H1 (cell line): ENCODE results near the gene ADCY1. TPM values are rescaled to one million over a fixed set of nuclear protein-coding genes. Genes with fewer than 3 reads are reported as not detected.

ENCODE experiments used
- CBX5 ChIP-seq: fragments of 300-800, 300-1000 bp; sonication (generic); IDR thresholded peaks from 2 replicates; pipeline ENCODE4 v1.7.1; 2016; ENCODE audit warnings: antibody characterized with exemption, low read length, low read depth
- CEBPB ChIP-seq: IDR thresholded peaks from 2 replicates; pipeline ENCODE4 v1.6.1; 2012; ENCODE audit warnings: low read depth, low read length
- GTF2F1 ChIP-seq: IDR thresholded peaks from 2 replicates; pipeline ENCODE4 v1.6.1; 2012; ENCODE audit warnings: low read depth, low read length, improper control_type of control experiment, borderline replicate concordance
- HDAC2 ChIP-seq, 2 experiments: fragments of 300-600 bp in 1 of 2; sonication (generic) in 1 of 2; IDR thresholded peaks; 2 replicates each; pipeline ENCODE4 v1.6.1; 2011 to 2012; ENCODE audit warnings: low read depth in 2 of 2, low read length in 2 of 2, mild to moderate bottlenecking in 2 of 2, moderate library complexity in 2 of 2, borderline replicate concordance in 1 of 2, inconsistent platforms in 1 of 2
- KDM1A ChIP-seq: fragments of 200-600, 300-600 bp; sonication (generic); IDR thresholded peaks from 2 replicates; pipeline ENCODE4 v1.7.1; 2016; ENCODE audit warnings: mild to moderate bottlenecking, low read length, borderline replicate concordance
- POU5F1 ChIP-seq: IDR thresholded peaks from 2 replicates; pipeline ENCODE4 v1.6.1; 2011; ENCODE audit warnings: low read depth, mild to moderate bottlenecking, low read length, moderate library complexity
- RBBP5 ChIP-seq: IDR thresholded peaks from 2 replicates; pipeline ENCODE4 v1.7.1; 2012; ENCODE audit warnings: low read depth, mild to moderate bottlenecking, inconsistent platforms, low read length, moderate library complexity, borderline replicate concordance
- SUZ12 ChIP-seq: fragments of 200-600 bp; sonication (generic); IDR thresholded peaks from 2 replicates; pipeline ENCODE4 v1.6.1; 2012; ENCODE audit warnings: mild to moderate bottlenecking, inconsistent platforms, low read length, moderate library complexity, mixed read lengths
- polyA plus RNA-seq, 7 experiments: library from polyadenylated mRNA; depleted of rRNA in 3 of 7; stranded (reverse) in 5 of 7; unstranded in 2 of 7; fragments of >200 nt in 5 of 7; fragments of 200-250 nt in 2 of 7; gene quantifications; 1 replicate in 5 of 7; 2 replicates in 1 of 7; 4 replicates in 1 of 7; pipeline versions ENCODE4 v1.2.1 to v1.2.3, GENCODE V29; 2011 to 2013; ENCODE audit warnings: missing spikeins in 2 of 7, mixed read lengths in 2 of 7
- total RNA-seq: library from RNA; stranded (reverse); fragmentation: NEBNext Ultra II Directional; extraction: Animal tissue kit (Norgen Biotek cat#: 25700); gene quantifications from 2 replicates; pipeline ENCODE4 v1.2.1, GENCODE V29; 2021
- TF ChIP-seq, protein P1 (sequence below): fragments of 300-600 bp; sonication (generic); IDR thresholded peaks from 2 replicates; pipeline ENCODE4 v1.7.1; 2012; ENCODE audit warnings: low read length, moderate library complexity, mild to moderate bottlenecking, inconsistent platforms; ENCODE audit not compliant: insufficient replicate concordance

The ADCY1 gene
- total and polyA plus RNA-seq, 2 of the 8 experiments (the other 6 are each of a cell fraction or from before 2014, with no cell fraction given): 7.9 to 26.9 TPM

DNA sequence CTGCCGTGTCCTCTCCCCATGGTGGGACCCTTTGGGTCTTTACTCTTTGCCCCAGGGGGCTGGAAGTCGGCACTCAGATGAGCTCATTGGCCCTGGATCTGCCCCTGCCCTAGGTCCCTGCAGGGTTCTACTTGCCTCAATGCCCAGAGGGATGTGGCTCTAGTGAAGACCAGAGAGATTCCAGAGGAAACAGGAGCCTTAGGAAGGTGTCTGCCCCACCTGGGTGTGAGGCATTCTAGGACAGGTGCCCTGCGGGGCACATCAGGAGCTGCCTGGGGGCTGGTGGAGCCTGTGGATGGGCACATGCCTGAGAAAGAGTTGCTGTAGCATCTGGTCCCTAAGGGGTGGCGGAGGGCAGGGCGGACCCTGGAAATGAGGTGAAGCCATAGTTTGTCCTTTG, 128.6 kb downstream of the ADCY1 start (continued):
- TF ChIP-seq, protein P1, sequence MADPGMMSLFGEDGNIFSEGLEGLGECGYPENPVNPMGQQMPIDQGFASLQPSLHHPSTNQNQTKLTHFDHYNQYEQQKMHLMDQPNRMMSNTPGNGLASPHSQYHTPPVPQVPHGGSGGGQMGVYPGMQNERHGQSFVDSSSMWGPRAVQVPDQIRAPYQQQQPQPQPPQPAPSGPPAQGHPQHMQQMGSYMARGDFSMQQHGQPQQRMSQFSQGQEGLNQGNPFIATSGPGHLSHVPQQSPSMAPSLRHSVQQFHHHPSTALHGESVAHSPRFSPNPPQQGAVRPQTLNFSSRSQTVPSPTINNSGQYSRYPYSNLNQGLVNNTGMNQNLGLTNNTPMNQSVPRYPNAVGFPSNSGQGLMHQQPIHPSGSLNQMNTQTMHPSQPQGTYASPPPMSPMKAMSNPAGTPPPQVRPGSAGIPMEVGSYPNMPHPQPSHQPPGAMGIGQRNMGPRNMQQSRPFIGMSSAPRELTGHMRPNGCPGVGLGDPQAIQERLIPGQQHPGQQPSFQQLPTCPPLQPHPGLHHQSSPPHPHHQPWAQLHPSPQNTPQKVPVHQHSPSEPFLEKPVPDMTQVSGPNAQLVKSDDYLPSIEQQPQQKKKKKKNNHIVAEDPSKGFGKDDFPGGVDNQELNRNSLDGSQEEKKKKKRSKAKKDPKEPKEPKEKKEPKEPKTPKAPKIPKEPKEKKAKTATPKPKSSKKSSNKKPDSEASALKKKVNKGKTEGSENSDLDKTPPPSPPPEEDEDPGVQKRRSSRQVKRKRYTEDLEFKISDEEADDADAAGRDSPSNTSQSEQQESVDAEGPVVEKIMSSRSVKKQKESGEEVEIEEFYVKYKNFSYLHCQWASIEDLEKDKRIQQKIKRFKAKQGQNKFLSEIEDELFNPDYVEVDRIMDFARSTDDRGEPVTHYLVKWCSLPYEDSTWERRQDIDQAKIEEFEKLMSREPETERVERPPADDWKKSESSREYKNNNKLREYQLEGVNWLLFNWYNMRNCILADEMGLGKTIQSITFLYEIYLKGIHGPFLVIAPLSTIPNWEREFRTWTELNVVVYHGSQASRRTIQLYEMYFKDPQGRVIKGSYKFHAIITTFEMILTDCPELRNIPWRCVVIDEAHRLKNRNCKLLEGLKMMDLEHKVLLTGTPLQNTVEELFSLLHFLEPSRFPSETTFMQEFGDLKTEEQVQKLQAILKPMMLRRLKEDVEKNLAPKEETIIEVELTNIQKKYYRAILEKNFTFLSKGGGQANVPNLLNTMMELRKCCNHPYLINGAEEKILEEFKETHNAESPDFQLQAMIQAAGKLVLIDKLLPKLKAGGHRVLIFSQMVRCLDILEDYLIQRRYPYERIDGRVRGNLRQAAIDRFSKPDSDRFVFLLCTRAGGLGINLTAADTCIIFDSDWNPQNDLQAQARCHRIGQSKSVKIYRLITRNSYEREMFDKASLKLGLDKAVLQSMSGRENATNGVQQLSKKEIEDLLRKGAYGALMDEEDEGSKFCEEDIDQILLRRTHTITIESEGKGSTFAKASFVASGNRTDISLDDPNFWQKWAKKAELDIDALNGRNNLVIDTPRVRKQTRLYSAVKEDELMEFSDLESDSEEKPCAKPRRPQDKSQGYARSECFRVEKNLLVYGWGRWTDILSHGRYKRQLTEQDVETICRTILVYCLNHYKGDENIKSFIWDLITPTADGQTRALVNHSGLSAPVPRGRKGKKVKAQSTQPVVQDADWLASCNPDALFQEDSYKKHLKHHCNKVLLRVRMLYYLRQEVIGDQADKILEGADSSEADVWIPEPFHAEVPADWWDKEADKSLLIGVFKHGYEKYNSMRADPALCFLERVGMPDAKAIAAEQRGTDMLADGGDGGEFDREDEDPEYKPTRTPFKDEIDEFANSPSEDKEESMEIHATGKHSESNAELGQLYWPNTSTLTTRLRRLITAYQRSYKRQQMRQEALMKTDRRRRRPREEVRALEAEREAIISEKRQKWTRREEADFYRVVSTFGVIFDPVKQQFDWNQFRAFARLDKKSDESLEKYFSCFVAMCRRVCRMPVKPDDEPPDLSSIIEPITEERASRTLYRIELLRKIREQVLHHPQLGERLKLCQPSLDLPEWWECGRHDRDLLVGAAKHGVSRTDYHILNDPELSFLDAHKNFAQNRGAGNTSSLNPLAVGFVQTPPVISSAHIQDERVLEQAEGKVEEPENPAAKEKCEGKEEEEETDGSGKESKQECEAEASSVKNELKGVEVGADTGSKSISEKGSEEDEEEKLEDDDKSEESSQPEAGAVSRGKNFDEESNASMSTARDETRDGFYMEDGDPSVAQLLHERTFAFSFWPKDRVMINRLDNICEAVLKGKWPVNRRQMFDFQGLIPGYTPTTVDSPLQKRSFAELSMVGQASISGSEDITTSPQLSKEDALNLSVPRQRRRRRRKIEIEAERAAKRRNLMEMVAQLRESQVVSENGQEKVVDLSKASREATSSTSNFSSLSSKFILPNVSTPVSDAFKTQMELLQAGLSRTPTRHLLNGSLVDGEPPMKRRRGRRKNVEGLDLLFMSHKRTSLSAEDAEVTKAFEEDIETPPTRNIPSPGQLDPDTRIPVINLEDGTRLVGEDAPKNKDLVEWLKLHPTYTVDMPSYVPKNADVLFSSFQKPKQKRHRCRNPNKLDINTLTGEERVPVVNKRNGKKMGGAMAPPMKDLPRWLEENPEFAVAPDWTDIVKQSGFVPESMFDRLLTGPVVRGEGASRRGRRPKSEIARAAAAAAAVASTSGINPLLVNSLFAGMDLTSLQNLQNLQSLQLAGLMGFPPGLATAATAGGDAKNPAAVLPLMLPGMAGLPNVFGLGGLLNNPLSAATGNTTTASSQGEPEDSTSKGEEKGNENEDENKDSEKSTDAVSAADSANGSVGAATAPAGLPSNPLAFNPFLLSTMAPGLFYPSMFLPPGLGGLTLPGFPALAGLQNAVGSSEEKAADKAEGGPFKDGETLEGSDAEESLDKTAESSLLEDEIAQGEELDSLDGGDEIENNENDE: no peak
- no peak for TF ChIP-seq CEBPB
- no peak for TF ChIP-seq SUZ12
- no peak for TF ChIP-seq GTF2F1
- no peak for TF ChIP-seq KDM1A
- TF ChIP-seq RBBP5: no peak
- no peak for TF ChIP-seq POU5F1
- TF ChIP-seq CBX5: no peak
- TF ChIP-seq HDAC2 (IDR thresholded peaks at IDR 0.05; ENCODE audit: borderline replicate concordance in 1 of 2, low read depth in 2 of 2, low read length in 2 of 2): no peak
- TF ChIP-seq, all 59 proteins: peak for 0
